ENCODE data around the gene ZNF846. TPM values are rescaled to one million over a fixed set of nuclear protein-coding genes. Genes with fewer than 3 reads are reported as not detected.
"Not testable (repeated sequence)": the region's sequence is repeated elsewhere in the genome, so short reads cannot be mapped to it uniquely, and the experiment has no call there.

Gene ZNF846
- total RNA-seq, 2 experiments from 2014 or later = 5.3 to 6.4 TPM

DNA sequence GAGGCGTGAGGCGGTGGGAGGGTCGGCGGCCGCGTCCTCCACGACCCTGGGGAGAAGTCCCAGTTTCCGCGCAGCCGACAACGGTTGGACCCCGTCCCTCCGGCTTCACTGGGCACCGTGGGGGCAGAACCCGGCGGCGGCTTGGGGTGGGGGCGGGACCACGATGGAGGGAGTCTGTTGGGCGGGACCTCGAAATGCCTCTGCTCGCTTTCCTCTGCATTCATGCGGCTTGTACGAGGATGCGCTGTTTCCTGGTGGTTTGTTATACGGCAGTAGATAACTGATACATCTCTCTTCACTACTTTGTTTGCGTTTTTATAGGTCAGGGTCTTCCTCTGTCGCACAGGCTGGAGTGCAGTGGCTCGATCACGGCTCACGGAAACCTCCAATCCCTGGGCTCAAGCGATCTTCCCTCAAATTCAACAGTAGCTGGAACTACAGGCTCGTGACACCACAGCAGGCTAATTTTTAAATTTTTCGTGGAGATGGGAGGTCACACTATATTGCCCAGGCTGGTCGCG is 24.6 kb upstream of the ZNF846 start:
- peak overlapping the region; percentile 76 for H3K4me3 Mint-ChIP-seq
- CTCF ChIA-PET = interaction anchor here (1.2 kb wide), 1 partner anchor 168 kb away, joined by 7 read pairs; no protein-coding TSS in a partner anchor
- H3K27me3 Mint-ChIP-seq = no peaks in the 10 kb centered on the region
- POLR2A ChIA-PET = interaction anchor here (1.1 kb wide), 1 partner anchor 26 kb away, joined by 4 read pairs; the partner anchor contains the start of gene FBXL12
- H3K27ac Mint-ChIP-seq = peak overlapping the region; percentile 73
- intact Hi-C loops (cut with DNase I, micrococcal nuclease) = loop anchor here (1.0 to 10.0 kb wide), 6 partner anchors 8 to 652 kb away; partner anchors contain the start of genes ZNF266 (in 1 of the 2), ZNF317 (in 1 of the 2), ZNF426 (in 1 of the 2) and ZNF699 (in 1 of the 2)
- DNase-seq = peak; percentile 83
- H3K9me3 Mint-ChIP-seq (ENCODE audit: low read depth) = peaks cover 3% of the 10 kb centered on the region
- no peaks in the 10 kb centered on the region for H3K36me3 Mint-ChIP-seq (ENCODE audit: low read depth)
- peaks cover 19% of the 10 kb centered on the region for H3K4me1 Mint-ChIP-seq
- ATAC-seq = peak; percentile 18

DNA sequence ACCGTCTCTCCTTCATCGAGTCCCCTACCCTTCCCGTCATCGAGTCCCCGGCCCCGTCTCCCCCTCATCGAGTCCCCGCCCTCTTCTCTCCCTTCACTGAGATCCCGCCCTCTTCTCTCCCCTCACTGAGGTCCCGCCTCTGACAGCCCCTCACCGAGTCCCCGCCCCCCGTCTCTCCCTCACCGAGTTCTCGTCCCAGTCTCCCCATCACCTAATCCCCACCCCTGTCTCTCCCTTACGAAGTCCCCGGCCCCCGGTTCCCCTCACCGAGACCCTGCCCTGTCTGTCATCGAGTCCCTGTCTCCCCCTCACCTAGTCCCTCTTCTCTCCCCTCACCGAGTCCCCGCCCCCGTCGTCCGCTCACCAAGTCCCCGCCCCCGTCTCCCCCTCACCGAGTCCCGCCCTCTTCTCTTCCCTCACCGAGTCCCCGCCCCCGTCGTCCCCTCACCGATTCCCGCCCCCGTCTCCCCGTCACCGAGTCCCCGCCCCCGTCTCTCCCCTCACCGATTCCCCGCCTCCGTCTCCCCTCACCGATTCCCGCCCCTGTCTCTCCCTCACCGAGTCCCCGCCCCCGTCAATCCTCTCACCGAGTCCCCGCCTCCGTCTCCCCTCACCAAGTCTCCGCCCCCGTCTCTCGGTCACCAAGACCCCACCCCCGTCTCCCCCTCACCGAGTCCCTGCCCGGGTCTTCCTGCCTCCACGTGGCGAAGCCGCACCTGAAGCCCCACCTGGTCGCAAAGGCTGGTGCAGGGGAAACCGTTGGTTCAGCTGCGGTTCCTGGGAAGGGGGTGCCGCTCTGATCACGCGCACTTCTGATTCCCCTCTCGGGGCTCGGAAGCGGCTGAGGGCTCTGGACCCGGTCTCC is 23.9 kb upstream of the ZNF846 start:
- Mint-ChIP-seq H3K27ac (peak overlapping the region; percentile 88), H3K36me3 (ENCODE audit: low read depth) (no peaks in the 10 kb centered on the region), H3K9me3 (ENCODE audit: low read depth) (peaks cover 3% of the 10 kb centered on the region), H3K27me3 (no peaks in the 10 kb centered on the region), H3K4me3 (peak overlapping the region; percentile 76), H3K4me1 (peaks cover 19% of the 10 kb centered on the region)
- intact Hi-C loops (cut with DNase I, micrococcal nuclease) = loop anchor here (1.0 to 10.0 kb wide), 14 partner anchors 7 to 960 kb away; partner anchors contain the start of genes FBXL12 (in 2 of the 2), PIN1 (in 2 of the 2), ZNF846 (in 2 of the 2) and MBD3L1 (in 1 of the 2)
- ATAC-seq (peak; percentile 72), DNase-seq (peak; percentile 96)
- CTCF ChIA-PET = interaction anchor here (1.2 kb wide), 1 partner anchor 167 kb away, joined by 7 read pairs; no protein-coding TSS in a partner anchor
- POLR2A ChIA-PET = no interaction called here

DNA sequence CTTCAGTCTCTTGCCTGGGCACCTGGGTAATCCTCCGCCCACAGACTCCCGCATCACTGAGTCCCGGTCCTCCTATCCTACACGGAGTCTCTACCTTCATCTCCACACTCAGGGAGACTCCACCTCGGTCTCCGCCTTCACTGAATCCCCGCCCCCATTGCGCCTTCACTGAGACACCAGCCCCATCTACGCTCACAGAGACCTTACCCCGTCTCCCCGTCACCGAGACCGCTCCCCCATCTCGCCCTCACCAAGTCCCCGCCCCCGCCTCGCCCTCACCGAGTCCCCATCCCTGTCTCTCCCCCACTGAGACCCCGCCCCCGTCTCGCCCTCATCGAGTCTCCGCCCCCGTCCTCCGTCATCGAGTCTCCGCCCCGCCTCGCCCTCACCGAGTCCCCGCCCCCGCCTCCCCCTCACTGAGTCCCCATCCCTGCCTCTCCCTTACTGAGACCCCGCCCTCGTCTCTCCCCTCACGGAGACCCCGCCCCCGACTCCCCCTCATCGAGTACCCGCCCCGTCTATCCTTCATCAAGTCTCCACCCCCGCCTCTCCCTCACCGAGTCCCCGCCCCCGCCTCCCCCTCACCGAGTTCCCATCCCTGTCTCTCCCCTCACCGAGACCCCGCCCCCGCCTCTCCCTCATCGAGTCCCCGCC is 23.1 kb upstream of the ZNF846 start:
- Mint-ChIP-seq H3K27ac (peak overlapping the region; percentile 88), H3K9me3 (ENCODE audit: low read depth) (peaks cover 3% of the 10 kb centered on the region), H3K36me3 (ENCODE audit: low read depth) (no peaks in the 10 kb centered on the region), H3K4me3 (peak overlapping the region; percentile 76), H3K27me3 (no peaks in the 10 kb centered on the region), H3K4me1 (peaks cover 19% of the 10 kb centered on the region)
- POLR2A ChIA-PET = no interaction called here
- CTCF ChIA-PET = no interaction called here
- ATAC-seq = peak; percentile 72
- intact Hi-C loops (cut with DNase I, micrococcal nuclease) = loop anchor here (1.0 to 10.0 kb wide), 14 partner anchors 23 to 959 kb away; partner anchors contain the start of genes FBXL12 (in 2 of the 2), PIN1 (in 2 of the 2), ZNF562 (in 2 of the 2) and ZNF846 (in 2 of the 2)
- peak; percentile 98 for DNase-seq

DNA sequence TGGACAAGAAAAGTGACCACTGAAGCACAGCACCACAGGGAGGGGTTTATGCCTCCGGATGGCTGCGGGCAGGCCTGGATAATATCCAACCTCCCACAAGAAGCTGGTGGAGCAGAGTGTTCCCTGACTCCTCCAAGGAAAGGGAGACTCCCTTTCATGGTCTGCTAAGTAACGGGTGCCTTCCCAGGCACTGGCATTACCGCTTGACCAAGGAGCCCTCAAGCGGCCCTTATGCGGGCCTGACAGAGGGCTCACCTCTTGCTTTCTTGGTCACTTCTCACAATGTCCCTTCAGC is 22.5 kb upstream of the ZNF846 start:
- not testable (repeated sequence) for H3K9me3 Mint-ChIP-seq (ENCODE audit: low read depth)
- CTCF ChIA-PET = interaction anchor here (0.6 to 1.4 kb wide), 3 partner anchors 17 to 163 kb away, joined by 3 to 4 read pairs (median 3); partner anchors contain the start of gene ZNF846
- intact Hi-C loops (cut with DNase I, micrococcal nuclease) = loop anchor here (2.0 to 10.0 kb wide), 3 partner anchors 116 to 476 kb away; partner anchors contain the start of genes ZNF426 (in 1 of the 2) and ZNF562 (in 1 of the 2)

DNA sequence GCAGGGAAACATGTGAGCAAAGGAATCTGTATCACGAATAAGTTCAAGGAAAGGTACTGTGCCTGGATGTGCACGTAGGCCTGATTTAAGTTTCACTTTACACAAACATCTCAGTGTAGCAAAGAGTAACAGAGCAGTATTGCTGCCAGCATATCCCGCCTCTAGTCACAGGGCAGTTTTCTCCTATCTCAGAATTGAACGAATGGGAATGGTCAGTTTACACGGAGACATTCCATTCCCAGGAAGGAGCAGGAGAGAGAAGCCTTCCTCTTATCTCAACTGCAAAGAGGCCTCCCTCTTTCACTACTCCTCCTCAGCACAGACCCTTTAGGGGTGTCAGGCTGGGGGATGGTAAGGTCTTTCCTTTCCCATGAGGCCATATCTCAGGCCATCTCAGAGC is 21.0 kb upstream of the ZNF846 start:
- ATAC-seq; H3K27ac Mint-ChIP-seq; H3K36me3 Mint-ChIP-seq (ENCODE audit: low read depth); H3K9me3 Mint-ChIP-seq (ENCODE audit: low read depth); POLR2A ChIA-PET; H3K4me3 Mint-ChIP-seq; DNase-seq; H3K27me3 Mint-ChIP-seq; intact Hi-C loops (cut with DNase I, micrococcal nuclease): not testable (repeated sequence)
- peaks cover 23% of the 10 kb centered on the region for H3K4me1 Mint-ChIP-seq
- CTCF ChIA-PET = interaction anchor here (1.4 kb wide), 1 partner anchor 161 kb away, joined by 4 read pairs; no protein-coding TSS in a partner anchor

More for the DNA sequence above, 22.5 kb upstream of the ZNF846 start:
- H3K27ac Mint-ChIP-seq; DNase-seq; POLR2A ChIA-PET; H3K27me3 Mint-ChIP-seq; H3K36me3 Mint-ChIP-seq (ENCODE audit: low read depth); ATAC-seq: not testable (repeated sequence)
- Mint-ChIP-seq H3K4me3 (peak overlapping the region; percentile 76), H3K4me1 (peaks cover 19% of the 10 kb centered on the region)

DNA sequence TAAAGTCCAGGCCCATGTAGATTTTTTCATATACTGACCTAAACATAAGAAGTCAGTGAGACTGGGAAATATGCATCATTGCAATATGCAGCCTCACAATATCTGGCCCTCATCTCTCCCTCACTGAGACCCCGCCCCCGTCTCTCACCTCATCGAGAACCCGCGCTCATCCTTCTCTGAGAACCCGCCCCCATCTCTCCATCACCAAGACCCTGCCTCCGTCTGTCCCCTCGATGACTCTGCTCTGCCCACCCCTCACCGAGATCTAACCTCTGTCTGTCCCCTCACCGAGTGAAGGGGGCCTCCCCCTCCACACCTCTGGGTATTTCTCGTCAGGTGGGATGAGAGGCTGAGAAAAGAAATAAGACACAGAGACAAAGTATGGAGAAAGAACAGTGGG is 20.5 kb upstream of the ZNF846 start:
- H3K4me1 Mint-ChIP-seq = peaks cover 28% of the 10 kb centered on the region
- ChIA-PET POLR2A (no interaction called here), CTCF (no interaction called here)
- DNase-seq (no peak), ATAC-seq (no peak)
- no peaks in the 10 kb centered on the region for H3K27me3 Mint-ChIP-seq
- peaks cover 3% of the 10 kb centered on the region for H3K9me3 Mint-ChIP-seq (ENCODE audit: low read depth)
- intact Hi-C loops (cut with DNase I, micrococcal nuclease) = no loop called here
- H3K36me3 Mint-ChIP-seq (ENCODE audit: low read depth) = no peaks in the 10 kb centered on the region
- no peak overlapping the region for H3K4me3 Mint-ChIP-seq
- no peak overlapping the region for H3K27ac Mint-ChIP-seq

DNA sequence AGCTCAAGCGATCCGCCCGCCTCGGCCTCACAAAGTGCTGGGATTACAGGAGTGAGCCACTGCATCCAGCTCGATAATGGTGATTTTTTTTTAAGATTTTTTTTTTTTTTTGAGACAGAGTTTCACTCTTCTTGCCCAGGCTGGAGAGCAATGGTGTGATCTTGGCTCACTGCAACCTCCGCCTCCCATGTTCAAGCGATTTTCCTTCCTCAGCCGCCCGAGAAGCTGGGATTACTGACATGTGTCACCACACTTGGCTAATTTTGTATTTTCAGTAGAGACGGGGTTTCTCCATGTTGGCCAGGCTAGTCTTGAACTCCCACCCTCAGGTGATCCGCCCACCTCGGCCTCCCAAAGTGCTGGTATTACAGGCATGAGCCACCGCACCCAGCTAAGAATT is 20.1 kb upstream of the ZNF846 start:
- ATAC-seq; CTCF ChIA-PET; H3K27ac Mint-ChIP-seq; H3K9me3 Mint-ChIP-seq (ENCODE audit: low read depth); H3K4me3 Mint-ChIP-seq; H3K27me3 Mint-ChIP-seq; intact Hi-C loops (cut with DNase I, micrococcal nuclease); H3K36me3 Mint-ChIP-seq (ENCODE audit: low read depth); DNase-seq: not testable (repeated sequence)
- POLR2A ChIA-PET = interaction anchor here (0.6 kb wide), 1 partner anchor 324 kb away, joined by 3 read pairs; no protein-coding TSS in a partner anchor
- H3K4me1 Mint-ChIP-seq = peaks cover 29% of the 10 kb centered on the region

DNA sequence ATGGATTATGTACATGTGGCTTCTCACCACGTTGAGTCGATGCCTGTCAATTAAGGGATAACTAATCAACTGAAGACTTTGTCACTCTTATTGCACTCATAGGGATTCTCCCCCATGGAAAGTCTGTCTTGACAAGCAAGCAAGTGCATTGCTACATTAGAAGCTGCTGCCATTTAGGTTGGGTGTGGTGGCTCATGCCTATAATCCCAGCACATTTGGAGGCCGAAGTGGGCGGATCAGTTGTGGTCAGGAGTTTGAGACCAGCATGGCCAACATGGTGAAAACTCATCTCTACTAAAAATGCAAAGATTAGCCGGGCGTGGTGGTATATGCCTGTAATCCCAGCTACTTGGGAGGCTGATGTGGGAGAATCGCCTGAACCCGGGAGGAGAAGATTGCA is 18.3 kb upstream of the ZNF846 start:
- intact Hi-C loops (cut with DNase I, micrococcal nuclease) = no loop called here
- ChIA-PET CTCF (no interaction called here), POLR2A (no interaction called here)
- DNase-seq = no peak
- H3K27ac Mint-ChIP-seq = no peak overlapping the region
- H3K4me1 Mint-ChIP-seq = peaks cover 28% of the 10 kb centered on the region
- no peaks in the 10 kb centered on the region for H3K9me3 Mint-ChIP-seq (ENCODE audit: low read depth)
- ATAC-seq = no peak
- no peaks in the 10 kb centered on the region for H3K36me3 Mint-ChIP-seq (ENCODE audit: low read depth)
- H3K4me3 Mint-ChIP-seq = peak overlapping the region; percentile 84
- H3K27me3 Mint-ChIP-seq = no peaks in the 10 kb centered on the region

DNA sequence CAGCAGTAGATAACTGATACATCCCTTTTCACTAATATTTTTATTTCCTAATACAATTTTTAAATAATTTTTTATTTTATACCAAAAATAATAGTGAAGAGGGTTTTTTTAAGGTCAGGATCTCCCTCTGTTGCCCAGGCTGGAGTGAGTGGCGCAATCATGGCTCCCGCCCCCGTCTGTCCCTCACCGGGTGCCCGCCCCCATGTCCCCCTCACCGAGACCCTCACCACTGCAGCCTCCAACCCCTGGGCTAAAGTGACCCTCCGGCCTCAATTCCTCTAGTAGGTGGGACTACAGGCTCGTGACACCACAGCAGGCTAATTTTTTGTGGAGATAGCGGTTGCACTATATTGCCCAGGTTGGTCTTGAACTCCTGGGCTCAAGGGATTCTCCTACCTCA is 17.8 kb upstream of the ZNF846 start:
- ChIA-PET POLR2A (no interaction called here), CTCF (no interaction called here)
- DNase-seq (no peak), ATAC-seq (no peak)
- H3K4me3 Mint-ChIP-seq = peak overlapping the region; percentile 84
- H3K9me3 Mint-ChIP-seq (ENCODE audit: low read depth) = no peaks in the 10 kb centered on the region
- H3K36me3 Mint-ChIP-seq (ENCODE audit: low read depth) = no peaks in the 10 kb centered on the region
- peak overlapping the region; percentile 72 for H3K27ac Mint-ChIP-seq
- H3K27me3 Mint-ChIP-seq = no peaks in the 10 kb centered on the region
- intact Hi-C loops (cut with DNase I, micrococcal nuclease) = no loop called here
- peaks cover 26% of the 10 kb centered on the region for H3K4me1 Mint-ChIP-seq

DNA sequence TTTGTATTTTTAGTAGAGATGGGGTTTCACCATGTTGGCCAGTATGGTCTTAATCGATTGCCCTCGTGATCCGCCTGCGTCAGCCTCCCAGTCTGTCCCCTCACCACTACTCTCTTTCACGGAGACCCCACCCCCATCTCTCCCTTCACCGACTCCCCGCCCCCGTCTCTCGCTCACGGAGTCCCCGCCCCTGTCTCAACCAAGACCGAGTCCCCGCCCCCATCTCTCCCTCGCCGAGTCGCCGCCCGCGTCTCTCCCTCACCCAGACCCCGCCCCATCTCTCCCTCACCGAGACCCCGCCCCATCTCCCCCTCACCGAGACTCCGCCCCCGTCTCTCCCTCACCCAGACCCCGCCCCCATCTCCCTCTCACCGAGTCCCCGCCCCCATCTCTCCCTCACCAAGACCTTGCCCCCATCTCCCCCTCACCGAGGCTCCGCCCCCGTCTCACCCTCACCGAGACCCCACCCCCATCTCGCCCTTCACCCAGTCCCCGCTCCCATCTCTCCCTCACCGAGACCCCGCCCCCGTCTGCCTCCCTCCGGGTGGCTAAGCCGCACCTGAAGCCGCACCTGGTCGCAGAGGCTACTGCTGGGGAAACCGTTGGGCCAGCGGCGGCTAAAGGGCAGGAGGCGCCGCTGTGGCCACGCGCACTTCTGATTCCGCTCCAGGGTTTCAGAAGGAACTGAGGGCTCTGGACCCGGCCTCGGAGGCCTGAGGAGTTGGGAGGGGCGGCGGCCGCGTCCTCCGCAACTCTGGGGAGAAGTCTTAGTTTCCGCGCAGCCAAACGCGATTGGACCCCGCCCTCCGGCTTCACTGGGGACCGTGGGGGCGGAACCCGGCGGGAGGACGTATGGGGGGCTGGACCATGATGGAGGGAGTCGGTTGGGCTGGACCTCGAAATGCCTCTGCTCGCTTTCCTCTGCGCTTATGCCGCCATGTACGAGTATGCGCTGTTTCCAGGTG is 17.1 kb upstream of the ZNF846 start:
- DNase-seq (peak; percentile 100), ATAC-seq (peak; percentile 89)
- Mint-ChIP-seq H3K4me3 (peak overlapping the region; percentile 84), H3K36me3 (ENCODE audit: low read depth) (no peaks in the 10 kb centered on the region), H3K27me3 (no peaks in the 10 kb centered on the region), H3K27ac (peak overlapping the region; percentile 98), H3K9me3 (ENCODE audit: low read depth) (no peaks in the 10 kb centered on the region), H3K4me1 (peaks cover 26% of the 10 kb centered on the region)
- intact Hi-C loops (cut with DNase I, micrococcal nuclease) = loop anchor here (1.0 to 2.0 kb wide), 11 partner anchors 8 to 1193 kb away; partner anchors contain the start of genes FBXL12 (in 2 of the 2), PIN1 (in 2 of the 2), ZNF846 (in 2 of the 2) and MBD3L1 (in 1 of the 2)
- POLR2A ChIA-PET = no interaction called here
- CTCF ChIA-PET = no interaction called here

All from activated CD4-positive, alpha-beta T cell treated with anti-CD3 and anti-CD28 coated beads for 36 hours (primary cell).